Transverse colon (tissue), 4 donors: Measurements from ENCODE around the gene KRTAP10-1.

Experiments
- EP300 ChIP-seq: sonication (generic); formaldehyde crosslinking; IDR thresholded peaks from one replicate; pipeline ENCODE4 v1.6.1; 2017; ENCODE audit warnings: antibody characterized with exemption, low read depth
- POLR2A ChIP-seq: fragments of 450-650 bp; IDR thresholded peaks from one replicate; pipeline ENCODE4 v1.6.1; 2016; ENCODE audit warnings: antibody characterized with exemption, mild to moderate bottlenecking, moderate library complexity
- POLR2AphosphoS5 ChIP-seq, 3 donors: sonication (generic); formaldehyde crosslinking; IDR thresholded peaks; one replicate each; pipeline ENCODE4 v1.6.1; 2016; ENCODE audit warnings: antibody characterized with exemption in 3 of 3
- TF ChIP-seq, protein P1 (sequence below), 5 experiments: fragments of 200-600 bp in 3 of 5; fragments of 450-650 bp in 2 of 5; sonication (generic) in 3 of 5; IDR thresholded peaks; 1 replicate in 2 of 5; 2 replicates in 3 of 5; pipeline ENCODE4 v1.5.1; 2016 to 2017; ENCODE audit warnings: antibody characterized with exemption in 5 of 5, inconsistent platforms in 3 of 5, mild to moderate bottlenecking in 2 of 5, moderate library complexity in 1 of 5

DNA sequence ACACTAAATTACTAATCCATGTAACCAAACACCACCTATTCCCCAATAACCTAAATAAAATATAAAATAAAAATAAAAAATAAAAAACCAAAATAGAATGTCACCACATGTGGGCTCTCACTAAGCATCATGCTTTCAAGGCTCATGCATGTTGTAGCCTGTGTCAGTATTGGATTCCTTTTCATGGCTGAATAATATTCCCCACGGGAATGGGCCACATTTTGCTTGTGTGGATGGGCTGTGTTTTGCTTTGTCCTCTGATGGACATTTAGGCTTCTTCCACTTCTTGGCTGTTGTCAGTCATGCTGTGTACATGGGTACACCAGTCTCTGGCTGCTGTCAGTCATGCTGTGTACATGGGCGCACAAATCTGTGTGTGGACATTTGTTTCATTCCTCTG lies 49.1 kb upstream of the KRTAP10-1 start:
- TF ChIP-seq, protein P1, sequence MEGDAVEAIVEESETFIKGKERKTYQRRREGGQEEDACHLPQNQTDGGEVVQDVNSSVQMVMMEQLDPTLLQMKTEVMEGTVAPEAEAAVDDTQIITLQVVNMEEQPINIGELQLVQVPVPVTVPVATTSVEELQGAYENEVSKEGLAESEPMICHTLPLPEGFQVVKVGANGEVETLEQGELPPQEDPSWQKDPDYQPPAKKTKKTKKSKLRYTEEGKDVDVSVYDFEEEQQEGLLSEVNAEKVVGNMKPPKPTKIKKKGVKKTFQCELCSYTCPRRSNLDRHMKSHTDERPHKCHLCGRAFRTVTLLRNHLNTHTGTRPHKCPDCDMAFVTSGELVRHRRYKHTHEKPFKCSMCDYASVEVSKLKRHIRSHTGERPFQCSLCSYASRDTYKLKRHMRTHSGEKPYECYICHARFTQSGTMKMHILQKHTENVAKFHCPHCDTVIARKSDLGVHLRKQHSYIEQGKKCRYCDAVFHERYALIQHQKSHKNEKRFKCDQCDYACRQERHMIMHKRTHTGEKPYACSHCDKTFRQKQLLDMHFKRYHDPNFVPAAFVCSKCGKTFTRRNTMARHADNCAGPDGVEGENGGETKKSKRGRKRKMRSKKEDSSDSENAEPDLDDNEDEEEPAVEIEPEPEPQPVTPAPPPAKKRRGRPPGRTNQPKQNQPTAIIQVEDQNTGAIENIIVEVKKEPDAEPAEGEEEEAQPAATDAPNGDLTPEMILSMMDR (IDR thresholded peaks at IDR 0.05): no peak
- TF ChIP-seq POLR2AphosphoS5 (IDR thresholded peaks at IDR 0.05) (no peak), EP300 (no peak), POLR2A (no peak)
